HCT116 (cell line): Measurements from ENCODE around the gene NLRP6. TPM values are rescaled to one million over a fixed set of nuclear protein-coding genes. Genes with fewer than 3 reads are reported as not detected.
A peak's percentile ranks its signal among the peaks of the same experiment; 100 is the strongest.

Source experiments
- ATAC-seq: fragments of 200-7000 bp; cut with Tn5 transposase; 2 replicates; pipeline ENCODE4 v1.9.1; 2020; ENCODE audit warnings: mild to moderate bottlenecking, moderate library complexity
- BruUV-seq: library from RNA; stranded (reverse); fragments of 400-500 nt; replicated peaks from 2 replicates; lab custom pipeline; 2021; lab: Mats Ljungman, UMichigan
- CTCF ChIA-PET: fragments of 300-600 bp; sonication (Branson Sonifier 250); formaldehyde crosslinking; loops from one replicate; lab custom pipeline; 2021; ENCODE audit warnings: antibody characterized with exemption; lab: Charles Lee
- POLR2A ChIA-PET: fragments of 300-600, 350-600 bp; sonication (Branson Sonifier 250); formaldehyde crosslinking; loops from one replicate; lab custom pipeline; 2021; ENCODE audit warnings: antibody characterized with exemption; lab: Charles Lee
- RAD21 ChIA-PET, 2 experiments: fragments of 300-600 bp; sonication (Branson Sonifier 250); formaldehyde crosslinking; loops; one replicate each; lab custom pipeline; 2023; ENCODE audit warnings: low total read pairs in 2 of 2; ENCODE audit not compliant: uncharacterized antibody in 2 of 2, unreplicated experiment in 2 of 2, low non-redundant PET in 1 of 2; lab: Charles Lee
- DNase-seq: peaks from one replicate; pipeline ENCODE4 v3.0.0-alpha.2; 2010; ENCODE audit warnings: low read depth, low spot score
- H2AFZ ChIP-seq: fragments of 200-600 bp; shearing (Covaris generic), sonication (generic); 2 replicates; pipeline ENCODE4 v1.6.1; 2017; ENCODE audit warnings: low read depth, mixed run types, mixed read lengths, antibody characterized with exemption, low read length; ENCODE audit not compliant: poor library complexity, severe bottlenecking
- H3K27ac ChIP-seq: 2 replicates; pipeline ENCODE4 v1.5.1; 2012; ENCODE audit warnings: low read depth, low read length
- H3K27me3 ChIP-seq: fragments of 200-600 bp; sonication (generic); 2 replicates; pipeline ENCODE4 v1.6.1; 2016; ENCODE audit warnings: mixed run types, low read length, mixed read lengths; ENCODE audit not compliant: insufficient read depth
- H3K36me3 ChIP-seq, 2 experiments: fragments of 200-500 bp in 1 of 2; fragments of 200-600 bp in 1 of 2; sonication (Bioruptor generic) in 1 of 2; sonication (generic) in 1 of 2; 2 replicates each; pipeline versions ENCODE4 v1.5.1 to v1.6.1; 2014 to 2016; ENCODE audit warnings: low read length in 2 of 2, inconsistent platforms in 1 of 2, mixed read lengths in 1 of 2, mixed run types in 1 of 2; ENCODE audit not compliant: insufficient read depth in 2 of 2, control insufficient read depth in 1 of 2
- H3K4me1 ChIP-seq, 2 experiments: fragments of 200-600 bp in 1 of 2; sonication (generic) in 1 of 2; 2 replicates each; pipeline versions ENCODE4 v1.5.1 to v1.6.1; 2012 to 2017; ENCODE audit warnings: low read length in 2 of 2, inconsistent platforms in 1 of 2, mild to moderate bottlenecking in 1 of 2, mixed read lengths in 1 of 2, mixed run types in 1 of 2, moderate library complexity in 1 of 2; ENCODE audit not compliant: insufficient read depth in 2 of 2, control insufficient read depth in 1 of 2
- H3K4me2 ChIP-seq: fragments of 200-600 bp; sonication (generic); 2 replicates; pipeline ENCODE4 v1.6.1; 2017; ENCODE audit warnings: mixed run types, low read length, mixed read lengths
- H3K4me3 ChIP-seq, 2 experiments: fragments of 200-600 bp in 1 of 2; sonication (generic) in 1 of 2; replicated peaks in 1 of 2; 2 replicates each; pipeline ENCODE4 v1.5.1; 2011 to 2016; ENCODE audit warnings: low read length in 2 of 2, control low read depth in 1 of 2, low read depth in 1 of 2, mild to moderate bottlenecking in 1 of 2, mixed read lengths in 1 of 2, mixed run types in 1 of 2
- H3K79me2 ChIP-seq: fragments of 200-600 bp; sonication (generic); 2 replicates; pipeline ENCODE4 v1.6.1; 2017; ENCODE audit warnings: mild to moderate bottlenecking, mixed run types, low read length, moderate library complexity, mixed read lengths; ENCODE audit not compliant: insufficient read depth
- H3K9ac ChIP-seq: fragments of 200-600 bp; sonication (generic); 2 replicates; pipeline ENCODE4 v1.6.1; 2016; ENCODE audit warnings: low read length, mixed read lengths
- H3K9me2 ChIP-seq: fragments of 200-600 bp; sonication (generic), shearing (Covaris generic); 2 replicates; pipeline ENCODE4 v1.6.1; 2017; ENCODE audit warnings: mixed run types, mild to moderate bottlenecking, moderate library complexity; ENCODE audit not compliant: insufficient read depth
- H3K9me3 ChIP-seq, 2 experiments: fragments of 200-500 bp in 1 of 2; fragments of 200-600 bp in 1 of 2; sonication (Bioruptor generic) in 1 of 2; sonication (generic) in 1 of 2; 2 replicates each; pipeline ENCODE4 v1.6.1; 2014 to 2017; ENCODE audit warnings: low read length in 2 of 2, mixed read lengths in 2 of 2, inconsistent platforms in 1 of 2, low read depth in 1 of 2, mild to moderate bottlenecking in 1 of 2, mixed run types in 1 of 2, moderate library complexity in 1 of 2; ENCODE audit not compliant: control insufficient read depth in 1 of 2, insufficient read depth in 1 of 2
- H4K20me1 ChIP-seq: fragments of 200-600 bp; sonication (generic), shearing (Covaris generic); 2 replicates; pipeline ENCODE4 v1.6.1; 2017; ENCODE audit warnings: mixed run types, mild to moderate bottlenecking, moderate library complexity; ENCODE audit not compliant: insufficient read depth
- CTCF ChIP-seq, 3 experiments: fragments of 200-600 bp in 1 of 3; sonication (generic) in 1 of 3; IDR thresholded peaks in 2 of 3; conservative IDR thresholded peaks in 1 of 3; 2 replicates each; pipeline ENCODE4 v1.5.1; 2012 to 2017; ENCODE audit warnings: low read depth in 2 of 3, low read length in 2 of 3, antibody characterized with exemption in 1 of 3, borderline replicate concordance in 1 of 3, control low read depth in 1 of 3, mild to moderate bottlenecking in 1 of 3, mixed read lengths in 1 of 3, mixed run types in 1 of 3, moderate library complexity in 1 of 3; ENCODE audit not compliant: insufficient read depth in 1 of 3
- RAD21 ChIP-seq: IDR thresholded peaks from 2 replicates; pipeline ENCODE4 v1.6.1; 2012; ENCODE audit warnings: low read depth, mild to moderate bottlenecking
- SP1 ChIP-seq: IDR thresholded peaks from 2 replicates; pipeline ENCODE4 v1.6.1; 2012; ENCODE audit warnings: low read depth
- ZBTB33 ChIP-seq: IDR thresholded peaks from 2 replicates; pipeline ENCODE4 v1.6.1; 2011; ENCODE audit warnings: mild to moderate bottlenecking, low read length, moderate library complexity; ENCODE audit not compliant: insufficient replicate concordance; ENCODE audit errors: extremely low read depth
- intact Hi-C: fragments of 100-400 bp; cut with micrococcal nuclease; formaldehyde crosslinking; loops from 2 replicates; pipeline ENCODE4 v1.10.0; 2022
- total RNA-seq: library from RNA; stranded (reverse); gene quantifications from one replicate; pipeline ENCODE4 v1.2.1, GENCODE V29; 2021; ENCODE audit not compliant: unreplicated experiment

NLRP6 gene
- total RNA-seq, 1 experiment from 2014 or later, result not detected

GRCh38 chr11:257766-258493, 20.3 kb upstream of the NLRP6 start:
- DNase-seq, result no peak
- H3K4me3 ChIP-seq, result no peak overlapping the region
- H3K9ac ChIP-seq, result no peak overlapping the region
- H3K9me3 ChIP-seq, result no peaks in the 10 kb centered on the region
- peak; percentile 80 for ATAC-seq
- CTCF ChIA-PET, result no interaction called here
- intact Hi-C loops, result no loop called here
- H2AFZ ChIP-seq, result no peak overlapping the region
- TF ChIP-seq RAD21, result peak; percentile 59
- TF ChIP-seq ZBTB33, result no peak
- peak; percentile 34 to 48 (median 40); a peak in 4 of 6 replicates for TF ChIP-seq CTCF (IDR thresholded peaks at IDR 0.05 in 2 of 3, conservative IDR thresholded peaks at IDR 0.05 in 1 of 3; ENCODE audit: borderline replicate concordance in 1 of 3, insufficient read depth in 1 of 3, low read depth in 2 of 3, low read length in 2 of 3)
- no peak for TF ChIP-seq SP1
- TF ChIP-seq, all 23 proteins: peak for 2
- POLR2A ChIA-PET, result interaction anchor here (0.6 kb wide), 1 partner anchor 98 kb away, joined by 3 read pairs; no protein-coding TSS in a partner anchor
- no peaks in the 10 kb centered on the region for H3K27me3 ChIP-seq
- no peak overlapping the region for H3K4me2 ChIP-seq
- BruUV-seq, result no TSS peak
- no peaks in the 10 kb centered on the region for H4K20me1 ChIP-seq
- no peak overlapping the region for H3K27ac ChIP-seq
- H3K9me2 ChIP-seq, result no peaks in the 10 kb centered on the region
- peaks cover 3 to 8% of the 10 kb centered on the region in 2 experiments; a peak in 3 of 4 replicates for H3K36me3 ChIP-seq
- H3K79me2 ChIP-seq, result no peaks in the 10 kb centered on the region
- H3K4me1 ChIP-seq, result no peaks in the 10 kb centered on the region
- RAD21 ChIA-PET, result no interaction called here
